Activated CD4-positive, alpha-beta T cell treated with anti-CD3 and anti-CD28 coated beads for 1 hour (primary cell): ENCODE measurements around the gene CPLX4.

ENCODE experiments used
- DNase-seq: peaks from one replicate; pipeline ENCODE4 v3.0.0-alpha.2; 2020

The CPLX4 gene

DNA sequence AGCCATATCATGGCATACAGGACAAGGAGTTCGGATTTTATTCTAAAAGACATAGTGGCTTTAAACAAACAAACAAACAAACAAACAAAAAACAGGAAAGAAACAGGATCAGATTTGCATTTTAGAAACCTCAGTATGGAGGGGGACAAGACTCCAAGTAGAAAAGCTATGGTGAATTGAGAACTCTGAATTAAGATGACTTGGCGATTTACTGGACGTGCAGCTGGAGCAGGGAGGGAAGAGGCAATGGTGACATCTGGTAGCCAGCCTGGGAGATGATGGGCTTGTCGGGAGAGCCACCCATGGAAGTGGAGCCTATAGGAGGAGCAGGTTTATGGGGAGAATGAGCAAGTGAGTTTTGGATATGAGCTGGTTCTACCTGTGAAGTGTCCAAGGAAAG is 13.2 kb downstream of the CPLX4 start:
- DNase-seq = no peak

DNA sequence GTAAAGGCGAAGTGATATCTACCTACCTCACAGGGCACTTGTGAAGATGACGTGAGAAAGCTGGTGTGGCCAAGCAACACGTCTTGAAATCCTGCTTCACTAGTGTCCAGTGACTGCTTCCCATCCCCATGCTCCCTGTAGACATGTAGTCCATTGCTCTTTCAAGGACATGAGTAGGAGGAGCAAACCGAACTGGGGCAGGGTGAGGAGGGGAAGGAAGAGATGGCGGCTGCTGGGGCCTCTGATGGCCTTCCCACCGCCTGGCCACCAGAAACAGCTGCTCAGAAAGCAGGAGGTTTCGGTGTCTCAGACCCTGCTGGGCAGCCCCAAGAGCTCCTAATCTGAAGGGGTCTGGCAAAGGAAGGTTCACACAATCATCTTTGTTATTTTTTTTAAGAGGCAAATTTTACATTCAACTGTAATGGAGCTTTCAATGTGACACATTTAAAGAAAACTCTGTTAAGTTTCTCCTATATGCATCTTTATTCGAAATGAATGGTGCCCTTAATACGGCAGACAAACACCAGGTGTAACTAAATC is 14.7 kb downstream of the CPLX4 start:
- DNase-seq = no peak

DNA sequence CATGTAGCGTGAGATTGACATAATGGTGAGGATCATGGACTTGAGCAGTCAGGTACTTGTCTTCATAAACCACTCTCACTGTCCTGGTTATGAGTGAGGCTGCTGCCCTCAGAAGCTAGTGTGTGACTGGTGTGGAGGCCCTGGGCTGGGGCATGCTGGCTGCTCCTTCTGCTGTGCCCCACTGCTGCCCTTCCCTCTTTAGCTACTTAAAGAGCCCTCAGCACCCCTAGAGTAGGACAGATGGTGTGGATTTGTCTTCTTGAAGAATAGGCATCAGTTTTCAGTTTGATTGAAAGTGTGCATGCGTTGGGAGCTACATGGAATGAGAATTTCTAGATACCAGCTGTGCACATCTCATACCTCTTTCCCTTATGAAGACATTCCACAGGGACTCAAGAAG is 15.4 kb downstream of the CPLX4 start:
- no peak for DNase-seq

DNA sequence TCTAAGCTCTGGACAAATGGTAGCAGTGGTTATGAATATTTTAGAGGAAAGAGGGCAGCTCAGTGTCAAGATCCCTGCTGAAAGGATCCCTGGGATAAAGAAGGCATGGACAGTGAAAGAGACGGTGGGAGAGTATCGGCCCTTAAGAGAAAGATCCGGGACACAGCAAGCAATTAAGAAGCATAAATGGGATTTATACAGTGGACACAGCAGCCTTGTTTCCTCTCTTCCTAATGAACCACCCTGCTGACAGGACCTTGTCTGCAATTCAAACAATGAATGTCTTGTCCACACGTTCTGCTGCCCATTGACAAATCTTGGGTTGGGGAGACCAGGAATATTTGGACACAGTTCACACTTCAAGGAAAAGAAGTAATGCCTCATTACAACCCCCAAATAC is 16.5 kb downstream of the CPLX4 start:
- no peak for DNase-seq

DNA sequence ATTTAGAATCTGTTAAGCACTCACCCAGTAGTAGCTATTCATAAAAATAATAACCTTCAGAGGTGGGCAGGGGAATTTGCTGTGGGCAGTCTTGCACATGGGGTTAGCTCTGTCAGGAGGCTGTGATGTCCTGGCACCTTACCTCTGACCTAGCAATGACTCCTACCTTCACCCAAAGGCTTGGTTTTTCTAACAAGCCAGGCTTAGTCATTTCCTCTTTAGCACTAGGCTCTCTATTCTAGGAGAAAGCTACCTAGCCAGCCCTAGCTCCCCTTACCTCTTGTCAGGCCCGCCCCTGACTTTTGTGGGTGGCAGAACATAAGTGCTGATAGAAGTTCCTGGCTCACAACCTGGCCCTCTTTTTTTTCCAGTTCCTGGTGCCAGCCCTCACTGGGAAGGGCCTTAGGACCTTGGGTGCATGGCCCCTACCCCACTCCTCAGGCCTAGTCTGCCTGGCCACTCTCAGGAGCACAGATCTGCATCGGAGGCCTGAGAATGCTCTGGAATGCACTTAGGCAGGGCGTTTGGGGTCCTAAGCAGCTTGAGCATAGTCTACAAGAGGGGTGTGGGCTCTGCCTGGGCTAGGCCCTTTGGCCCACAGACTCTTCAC is 17.7 kb downstream of the CPLX4 start:
- no peak for DNase-seq

DNA sequence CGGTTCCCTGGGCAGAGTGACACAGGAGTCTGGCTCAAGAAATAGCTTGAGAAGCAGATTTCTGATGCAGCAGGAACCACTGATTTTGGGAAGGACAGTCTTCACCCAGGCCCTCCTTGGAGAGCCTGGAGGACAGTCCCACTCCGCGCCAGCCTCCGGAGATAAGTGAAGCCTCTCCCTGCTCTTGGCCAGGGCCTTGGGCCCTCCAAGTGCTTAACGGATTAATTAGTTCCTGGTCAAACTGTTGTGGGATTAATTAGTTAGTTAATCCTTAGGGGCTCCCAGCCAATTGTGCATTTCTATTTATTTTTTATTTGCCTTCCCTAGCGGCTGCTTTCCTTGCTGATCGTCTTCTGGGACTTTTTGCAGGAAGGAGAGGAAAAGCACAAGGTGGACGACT is 19.6 kb downstream of the CPLX4 start:
- DNase-seq = no peak

DNA sequence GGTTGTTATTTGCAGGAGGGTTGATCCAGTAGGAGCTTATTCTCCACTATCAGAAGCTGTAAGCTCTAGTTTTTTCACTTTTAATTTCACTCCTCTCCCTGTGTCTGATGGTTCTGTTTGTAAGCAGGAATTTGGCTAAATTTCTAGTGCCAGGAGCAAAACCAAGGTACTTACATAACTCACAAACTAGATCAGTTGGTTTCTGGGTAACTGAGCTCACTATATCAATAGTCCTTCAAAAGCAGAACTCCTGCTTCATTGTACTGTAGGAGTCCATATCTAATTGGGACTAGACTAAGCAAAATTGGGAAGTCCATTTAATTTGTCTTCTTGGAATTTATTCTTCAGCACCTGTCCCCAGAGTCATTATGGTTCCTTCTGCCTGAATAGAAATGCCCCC is 25.1 kb downstream of the CPLX4 start:
- no peak for DNase-seq

DNA sequence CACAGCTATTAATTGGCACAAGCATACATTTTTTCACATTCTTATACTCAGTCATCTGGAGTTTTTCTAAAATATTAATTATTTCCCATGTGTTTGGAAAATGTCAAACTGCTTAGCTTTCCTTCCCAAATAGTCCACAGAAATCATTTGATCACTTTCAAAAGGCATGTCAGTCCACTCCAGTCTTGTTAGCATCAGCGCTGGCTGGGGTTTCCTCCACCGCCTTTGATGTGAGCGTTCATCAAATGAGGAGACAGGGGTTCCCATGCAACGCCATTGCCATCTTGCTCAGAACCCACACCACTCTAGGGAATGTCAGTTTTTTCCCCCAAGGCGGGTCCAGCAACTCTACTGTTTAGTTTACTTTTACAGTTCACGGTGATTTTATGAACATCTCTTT is 32.1 kb downstream of the CPLX4 start:
- no peak for DNase-seq

DNA sequence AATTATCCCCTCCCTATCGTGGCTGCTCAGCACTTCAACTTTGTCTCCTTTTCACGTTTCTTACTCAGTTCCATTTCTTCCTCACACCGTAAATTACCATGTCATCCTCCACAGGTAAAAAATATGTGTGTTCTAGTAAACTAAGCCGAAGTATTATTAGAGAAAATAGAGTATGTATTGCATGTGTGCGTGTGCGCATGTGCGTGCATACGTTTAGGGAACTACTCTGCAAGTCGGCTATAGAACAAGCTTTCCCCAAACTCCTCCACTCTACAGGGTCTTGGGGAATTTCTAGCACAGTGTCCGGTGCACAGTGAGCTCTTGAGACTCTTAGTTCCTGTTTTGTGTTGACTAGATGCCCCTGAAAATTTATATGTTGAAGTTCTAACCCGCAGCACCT is 36.1 kb downstream of the CPLX4 start:
- DNase-seq = no peak

DNA sequence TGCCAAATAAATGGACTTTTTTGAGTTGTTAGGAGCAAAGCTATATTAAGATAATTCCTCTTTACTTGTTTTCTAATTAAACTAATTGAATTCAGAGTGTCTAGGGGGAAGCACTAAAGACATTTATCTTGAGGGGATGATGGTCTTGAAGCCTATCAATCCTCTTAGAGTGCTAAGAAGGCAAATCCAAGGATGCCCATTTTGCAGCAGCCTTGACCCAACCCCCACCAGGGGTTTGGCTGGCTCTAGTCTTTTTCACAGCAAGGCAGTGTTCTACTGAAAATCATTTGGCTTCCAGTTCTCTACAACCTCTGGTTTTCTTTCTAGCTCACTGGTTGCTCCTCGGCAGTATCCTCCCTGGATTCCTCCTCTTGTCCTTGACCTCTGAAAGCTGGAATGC is 38.7 kb downstream of the CPLX4 start:
- DNase-seq = no peak

DNA sequence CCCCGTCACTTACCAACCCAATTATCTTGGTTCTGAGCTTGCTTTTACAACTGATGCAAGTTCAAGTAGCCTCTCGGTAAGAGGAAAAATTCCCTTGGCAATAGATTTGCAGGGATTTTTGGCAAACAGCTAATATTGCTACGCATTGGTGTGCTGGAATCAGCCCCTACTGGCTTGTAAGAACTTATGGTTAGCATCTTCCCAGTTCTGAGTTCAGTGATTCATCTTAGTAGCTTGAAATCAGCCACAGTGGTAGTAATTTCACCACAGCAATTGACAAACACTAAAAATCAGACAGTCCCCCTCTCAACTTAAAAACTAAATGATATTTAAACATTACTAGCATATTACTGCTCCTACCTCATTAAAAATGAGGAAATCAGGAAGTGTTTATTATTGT is 39.3 kb downstream of the CPLX4 start:
- DNase-seq = no peak

DNA sequence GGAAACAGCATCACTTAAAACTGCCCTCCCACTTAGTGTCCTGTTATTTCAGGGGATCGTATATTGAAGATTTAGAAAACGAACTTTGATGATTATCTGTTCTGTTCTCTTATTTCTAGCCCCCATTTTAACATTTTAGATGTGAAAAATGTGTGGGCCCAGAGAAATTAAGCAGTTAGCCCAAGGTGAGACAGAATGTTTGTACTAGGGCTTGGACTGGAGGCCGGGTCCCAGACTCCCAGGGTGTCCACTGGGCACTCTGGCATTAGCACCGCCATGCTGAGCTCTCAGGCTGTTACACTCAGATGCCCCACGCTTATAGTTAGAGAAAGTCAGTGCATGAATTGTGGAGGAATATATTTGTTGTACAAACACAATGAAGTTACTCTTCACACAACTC is 39.7 kb downstream of the CPLX4 start:
- DNase-seq = no peak

DNA sequence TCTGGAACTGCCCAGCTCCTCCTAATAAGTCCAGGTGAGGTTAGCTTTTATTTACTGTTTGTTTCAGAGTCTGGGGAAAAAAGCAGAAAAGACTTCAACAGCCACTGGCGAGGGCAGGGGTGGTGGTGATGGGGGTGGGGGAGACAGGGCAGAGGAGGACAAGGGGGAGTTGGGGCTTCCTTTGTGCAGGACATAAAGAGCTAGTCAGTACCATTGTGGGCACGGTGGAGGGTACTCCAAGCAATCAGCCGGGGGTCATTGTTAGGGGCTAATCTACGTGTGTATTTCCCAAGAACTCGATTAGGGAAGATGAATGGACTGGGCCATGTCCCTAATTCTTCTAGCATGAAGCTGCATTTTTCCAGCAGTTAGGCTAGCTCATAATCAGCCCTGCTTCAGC is 42.4 kb downstream of the CPLX4 start:
- DNase-seq = no peak

DNA sequence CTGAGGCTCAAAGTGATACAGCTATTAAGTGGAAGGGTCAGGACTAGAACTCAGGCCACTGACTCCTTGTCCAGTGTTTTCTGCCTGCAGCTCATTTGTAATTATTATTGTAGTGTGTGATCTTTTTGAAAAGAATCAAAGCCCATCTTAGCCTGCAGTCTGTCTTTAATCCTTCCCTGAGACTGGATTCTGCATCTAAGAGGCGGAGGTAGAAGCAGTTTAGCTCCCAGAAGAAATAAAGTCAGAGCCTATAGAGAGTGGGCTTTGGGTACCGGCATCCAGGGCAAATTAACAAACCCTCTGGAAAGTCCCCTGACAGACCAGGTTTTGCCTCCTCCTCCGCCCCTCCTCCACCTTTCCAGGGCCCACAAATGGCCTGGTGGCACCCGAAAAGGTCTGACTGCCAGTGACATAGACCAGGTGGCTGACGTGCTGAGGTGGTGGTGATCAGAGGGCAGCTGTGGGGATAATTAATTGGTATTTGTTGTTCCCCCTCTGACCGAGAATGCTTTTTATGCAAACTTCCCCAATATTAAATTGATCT is 43.0 kb downstream of the CPLX4 start:
- no peak for DNase-seq

DNA sequence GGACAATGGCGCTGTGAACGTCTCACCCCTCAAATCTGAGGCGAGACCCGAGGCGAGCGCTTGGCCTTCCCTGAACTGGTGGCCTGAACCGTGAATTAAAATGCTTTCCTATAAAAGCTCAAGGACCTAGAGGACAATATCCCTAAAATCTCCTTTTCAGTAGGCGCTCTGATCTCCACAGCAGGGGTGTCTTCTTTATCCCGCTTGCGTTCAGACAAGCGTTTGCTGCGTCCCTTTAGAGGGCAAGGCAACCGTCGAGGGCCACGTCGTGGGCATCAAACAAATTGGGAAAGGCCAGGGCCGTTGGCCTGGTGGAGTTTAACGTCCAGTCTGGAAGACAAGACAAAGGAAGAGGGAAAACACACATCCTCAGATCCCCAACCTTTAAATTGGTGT is 43.9 kb downstream of the CPLX4 start:
- no peak for DNase-seq

DNA sequence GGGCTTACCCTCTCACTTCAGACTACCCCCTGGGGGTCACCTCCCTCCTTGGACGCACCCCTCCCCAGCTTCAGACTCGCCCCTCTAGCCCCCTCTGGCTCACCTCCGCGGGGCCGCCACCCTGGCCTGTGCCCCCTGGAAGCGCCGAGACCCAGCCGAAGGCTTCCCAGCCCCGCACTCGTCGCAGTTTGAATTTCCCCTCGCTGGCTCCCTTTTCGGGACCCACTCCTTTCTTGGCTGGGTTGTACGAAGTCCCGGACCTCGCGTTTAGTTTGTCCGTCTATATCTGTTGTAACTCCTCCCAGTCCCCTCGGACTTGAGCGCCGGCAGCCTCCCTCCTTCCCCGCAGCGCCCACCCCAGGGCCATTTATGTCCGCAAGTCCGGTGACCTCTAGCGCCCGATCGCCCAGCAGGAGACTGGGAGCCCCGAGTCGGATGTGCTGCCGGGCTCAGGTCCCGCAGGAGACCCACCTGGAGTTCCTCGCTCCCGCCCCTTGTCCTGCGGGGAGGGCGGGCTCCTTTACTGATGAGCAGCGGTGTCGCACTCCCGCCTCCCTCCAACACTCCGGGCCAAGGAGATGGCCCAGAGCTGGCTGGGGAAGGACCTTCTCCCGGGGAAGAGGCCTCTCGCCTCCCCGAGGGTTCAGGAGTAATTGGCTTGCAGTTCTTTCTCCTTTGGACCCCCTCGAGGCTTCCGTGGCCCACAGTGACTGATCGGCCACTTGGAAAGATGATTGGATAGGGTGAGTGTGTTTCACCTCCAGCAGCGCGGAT is 44.5 kb downstream of the CPLX4 start:
- DNase-seq = no peak

DNA sequence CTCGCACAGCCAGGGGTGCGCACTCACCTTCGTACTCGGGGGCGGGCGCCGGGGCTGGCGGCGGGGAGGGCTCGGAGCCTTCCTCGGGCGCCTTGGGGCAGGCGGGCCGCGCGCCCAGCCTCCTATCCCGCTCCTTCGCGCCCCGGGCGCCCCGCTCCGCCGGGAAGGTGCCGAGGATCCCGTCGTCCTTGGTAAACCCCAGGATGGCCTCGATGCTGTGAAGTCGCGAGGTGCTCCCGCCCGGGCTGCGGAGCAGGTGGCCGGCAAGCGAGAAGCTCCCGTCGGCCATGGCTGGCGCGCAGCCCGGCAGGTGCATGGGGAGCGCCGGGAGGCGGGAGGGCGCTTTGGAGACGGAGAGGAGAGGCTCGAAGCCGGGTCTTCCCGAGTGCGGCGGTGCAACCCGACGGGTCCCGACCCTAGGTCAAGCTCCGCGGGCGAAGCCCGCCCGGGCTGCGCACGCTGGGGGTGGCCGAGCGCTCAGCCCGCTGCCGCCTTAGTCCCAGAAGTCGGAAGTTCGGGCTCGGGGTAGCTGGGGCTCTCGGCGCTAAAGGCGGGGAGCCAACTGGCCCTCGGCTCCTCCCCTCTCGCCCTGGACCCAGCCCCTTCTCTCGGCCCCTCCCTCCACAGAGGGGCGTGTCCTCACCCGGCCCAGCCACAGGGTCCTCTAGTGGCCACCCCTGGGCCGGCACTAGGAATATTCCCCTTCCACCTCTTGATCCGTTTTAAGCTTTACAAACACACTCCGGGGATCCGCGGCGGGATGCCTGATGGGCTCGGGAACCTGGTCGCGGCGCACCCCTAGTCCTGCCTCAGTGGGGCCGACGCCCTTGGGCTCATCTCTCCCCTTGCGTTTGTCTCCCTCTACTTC is 45.3 kb downstream of the CPLX4 start, which contains the start of gene RAX:
Gene RAX, minus strand, starts transcription at position 564 of the 868 bp plus-strand sequence. Its CDS starts 248 bp downstream, at position 316.
- no peak for DNase-seq

DNA sequence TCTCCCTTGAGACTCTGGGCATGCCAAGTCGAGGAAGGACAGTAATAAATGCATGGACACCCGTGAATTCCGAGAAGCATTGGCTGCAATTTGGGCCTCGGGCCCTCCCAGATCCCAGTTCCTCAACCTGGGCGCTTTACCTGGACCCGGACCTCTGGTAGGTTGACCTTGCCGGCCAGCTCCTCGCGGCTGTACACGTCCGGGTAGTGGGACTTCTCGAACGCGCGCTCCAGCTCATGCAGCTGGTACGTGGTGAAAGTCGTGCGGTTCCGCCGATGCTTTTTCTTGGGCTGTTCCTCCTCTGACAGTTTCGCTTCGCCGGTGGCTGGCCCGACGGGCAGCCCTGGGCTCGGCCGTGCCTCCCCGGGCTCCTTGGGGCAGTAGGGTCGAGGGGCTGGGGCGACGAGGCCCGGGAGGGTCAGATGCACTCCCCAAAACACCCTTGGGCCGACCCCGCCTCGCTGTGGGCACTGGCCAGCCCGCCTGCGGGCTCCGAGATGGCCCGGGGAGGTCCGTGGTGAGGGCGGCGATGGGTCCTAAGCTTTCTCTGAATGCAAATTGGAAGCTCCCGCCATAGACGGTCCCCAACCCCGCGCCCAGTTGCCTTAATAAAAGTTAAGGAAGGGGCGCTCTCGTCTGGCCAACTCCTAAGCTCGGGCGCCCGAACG is 46.1 kb downstream of the CPLX4 start:
- DNase-seq = no peak

DNA sequence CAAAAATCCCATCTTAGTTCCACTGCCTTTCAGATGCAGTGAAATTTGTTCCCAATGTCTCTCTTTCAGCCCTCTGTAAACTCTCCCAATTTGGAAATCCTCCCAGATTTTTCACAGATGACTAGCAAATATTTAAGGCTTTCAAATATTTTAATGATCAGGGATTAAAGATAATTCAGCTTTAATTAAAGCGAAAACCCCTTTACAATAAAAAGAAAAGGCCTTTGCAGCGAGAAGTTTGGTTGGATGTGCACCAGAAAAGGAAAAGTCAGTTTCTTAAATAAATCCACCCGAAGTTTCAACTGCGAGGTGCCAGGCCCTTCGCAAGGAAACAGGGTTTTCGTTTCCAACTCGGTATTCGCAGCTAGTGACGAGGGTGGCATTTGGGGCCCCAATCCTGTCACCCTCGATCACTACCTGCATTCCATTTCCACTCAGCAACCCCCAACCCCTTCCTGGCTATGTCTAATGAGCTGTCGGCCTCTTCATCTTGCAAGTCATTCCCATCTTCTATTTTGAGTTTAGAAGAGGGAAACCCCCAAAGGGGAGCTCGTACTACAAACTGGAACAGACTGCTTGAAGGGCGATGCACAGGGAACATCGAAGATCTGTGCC is 46.7 kb downstream of the CPLX4 start:
- DNase-seq = no peak

DNA sequence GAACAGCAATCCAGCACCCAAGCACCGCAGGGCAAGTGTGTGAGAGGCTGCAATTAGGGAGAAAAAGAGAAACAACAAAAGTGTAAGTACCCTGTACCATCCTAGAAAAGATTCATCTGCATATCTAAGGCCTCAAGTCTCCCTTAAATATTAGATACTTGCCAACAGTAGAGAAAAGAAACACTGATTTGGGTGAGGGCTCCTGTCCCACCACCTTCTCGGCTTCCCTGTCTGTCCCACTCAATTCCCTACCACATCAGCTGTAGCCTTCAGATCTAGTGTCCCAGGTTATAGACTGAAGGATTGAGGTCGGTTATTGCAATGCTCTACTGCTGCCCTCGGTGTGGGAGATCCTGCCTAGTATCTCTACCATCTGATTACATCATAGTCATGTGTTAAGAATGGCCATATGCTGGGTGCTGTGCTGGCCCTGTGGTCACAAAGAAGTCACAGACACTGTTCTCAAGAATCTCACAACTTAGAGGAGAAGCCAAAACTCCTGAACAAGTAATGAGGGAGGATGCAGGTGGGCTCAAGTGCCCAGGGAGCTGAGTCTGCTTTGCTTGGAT is 47.7 kb downstream of the CPLX4 start:
- DNase-seq = no peak

DNA sequence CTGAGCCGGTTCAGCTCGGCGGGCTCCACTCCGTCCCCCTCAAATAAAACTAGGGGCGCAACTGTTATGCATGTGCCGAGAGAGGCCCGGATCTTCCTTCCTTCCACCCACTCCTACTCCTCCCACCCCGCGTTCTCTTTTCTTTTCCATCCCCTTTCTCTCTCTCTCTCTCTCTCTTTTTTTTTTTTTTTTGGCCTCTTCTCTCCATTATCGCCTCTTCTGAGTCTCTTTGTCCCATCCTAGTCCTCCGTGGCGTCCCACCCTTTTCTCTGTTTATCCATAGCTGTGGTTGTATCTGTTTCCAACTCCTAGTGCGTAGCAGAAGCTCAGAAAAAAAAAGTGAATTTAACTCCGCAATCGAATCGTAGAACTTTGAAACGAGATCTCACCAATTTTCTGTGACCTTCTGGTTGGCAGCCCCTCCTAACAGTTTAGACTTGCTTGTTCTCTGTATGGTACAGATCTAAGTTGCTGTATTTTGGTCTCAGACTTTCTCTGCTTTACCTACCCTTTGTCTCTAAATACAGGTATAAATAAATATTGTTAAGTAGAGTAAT is 48.8 kb downstream of the CPLX4 start:
- no peak for DNase-seq
